ENCODE data around the gene TCFL5.

GRCh38 chr20:62900052-62900691, 38.5 kb upstream of the TCFL5 start:
- TF ChIP-seq, protein P1, sequence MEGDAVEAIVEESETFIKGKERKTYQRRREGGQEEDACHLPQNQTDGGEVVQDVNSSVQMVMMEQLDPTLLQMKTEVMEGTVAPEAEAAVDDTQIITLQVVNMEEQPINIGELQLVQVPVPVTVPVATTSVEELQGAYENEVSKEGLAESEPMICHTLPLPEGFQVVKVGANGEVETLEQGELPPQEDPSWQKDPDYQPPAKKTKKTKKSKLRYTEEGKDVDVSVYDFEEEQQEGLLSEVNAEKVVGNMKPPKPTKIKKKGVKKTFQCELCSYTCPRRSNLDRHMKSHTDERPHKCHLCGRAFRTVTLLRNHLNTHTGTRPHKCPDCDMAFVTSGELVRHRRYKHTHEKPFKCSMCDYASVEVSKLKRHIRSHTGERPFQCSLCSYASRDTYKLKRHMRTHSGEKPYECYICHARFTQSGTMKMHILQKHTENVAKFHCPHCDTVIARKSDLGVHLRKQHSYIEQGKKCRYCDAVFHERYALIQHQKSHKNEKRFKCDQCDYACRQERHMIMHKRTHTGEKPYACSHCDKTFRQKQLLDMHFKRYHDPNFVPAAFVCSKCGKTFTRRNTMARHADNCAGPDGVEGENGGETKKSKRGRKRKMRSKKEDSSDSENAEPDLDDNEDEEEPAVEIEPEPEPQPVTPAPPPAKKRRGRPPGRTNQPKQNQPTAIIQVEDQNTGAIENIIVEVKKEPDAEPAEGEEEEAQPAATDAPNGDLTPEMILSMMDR (tag by site-specific recombination; IDR thresholded peaks at IDR 0.05): peak; percentile 91
- no peak for TF ChIP-seq ZNF585B (tag by site-specific recombination; IDR thresholded peaks at IDR 0.05)
- TF ChIP-seq PATZ1 (tag by site-specific recombination; IDR thresholded peaks at IDR 0.05): peak; percentile 97
- TF ChIP-seq ZFHX2 (tag by site-specific recombination; conservative IDR thresholded peaks at IDR 0.05): peak; percentile 58
- no peak for TF ChIP-seq ZNF16 (tag by site-specific recombination; IDR thresholded peaks at IDR 0.05; ENCODE audit: low read depth)
- TF ChIP-seq ZSCAN30 (tag by site-specific recombination; IDR thresholded peaks at IDR 0.05): peak; percentile 18; the same call in 1 of the 2 replicates
- TF ChIP-seq, protein P2, sequence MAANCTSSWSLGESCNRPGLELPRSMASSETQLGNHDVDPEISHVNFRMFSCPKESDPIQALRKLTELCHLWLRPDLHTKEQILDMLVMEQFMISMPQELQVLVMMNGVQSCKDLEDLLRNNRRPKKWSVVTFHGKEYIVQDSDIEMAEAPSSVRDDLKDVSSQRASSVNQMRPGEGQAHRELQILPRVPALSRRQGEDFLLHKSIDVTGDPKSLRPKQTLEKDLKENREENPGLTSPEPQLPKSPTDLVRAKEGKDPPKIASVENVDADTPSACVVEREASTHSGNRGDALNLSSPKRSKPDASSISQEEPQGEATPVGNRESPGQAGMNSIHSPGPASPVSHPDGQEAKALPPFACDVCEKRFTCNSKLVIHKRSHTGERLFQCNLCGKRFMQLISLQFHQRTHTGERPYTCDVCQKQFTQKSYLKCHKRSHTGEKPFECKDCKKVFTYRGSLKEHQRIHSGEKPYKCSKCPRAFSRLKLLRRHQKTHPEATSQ (tag by site-specific recombination; IDR thresholded peaks at IDR 0.05): no peak
- peak; percentile 16; the same call in 1 of the 2 replicates for TF ChIP-seq ZFP69B (tag by site-specific recombination; IDR thresholded peaks at IDR 0.05)
- no peak for TF ChIP-seq TCF7L2 (IDR thresholded peaks at IDR 0.05; ENCODE audit: borderline replicate concordance, low read depth, low read length)
- TF ChIP-seq ZNF704 (tag by site-specific recombination; IDR thresholded peaks at IDR 0.05): no peak
